Naive thymus-derived CD4-positive, alpha-beta T cell (primary cell): ENCODE data around the gene GAMT. TPM values are rescaled to one million over a fixed set of nuclear protein-coding genes. Genes with fewer than 3 reads are reported as not detected.
"Not testable (repeated sequence)": the region's sequence is repeated elsewhere in the genome, so short reads cannot be mapped to it uniquely, and the experiment has no call there.

Experiments used
- ATAC-seq: fragments of 150-1000 bp; cut with Tn5 transposase; 2 replicates; pipeline ENCODE4 v1.10.0; 2021; ENCODE audit warnings: mild to moderate bottlenecking, moderate library complexity
- CTCF ChIA-PET: fragments of 350-600 bp; sonication (Branson Sonifier 250); formaldehyde crosslinking; loops from one replicate; lab custom pipeline; 2021; ENCODE audit warnings: antibody characterized with exemption; lab: Charles Lee
- POLR2A ChIA-PET: fragments of 350-600 bp; sonication (Branson Sonifier 250); formaldehyde crosslinking; loops from one replicate; lab custom pipeline; 2021; ENCODE audit warnings: antibody characterized with exemption, inconsistent platforms; lab: Charles Lee
- DNase-seq, 9 donors: peaks; one replicate each; pipeline versions ENCODE4 v3.0.0 to v3.0.0-alpha.2; 2020 to 2022; ENCODE audit warnings: mixed read lengths in 1 of 9
- H3K27ac ChIP-seq: one replicate; pipeline ENCODE4 v1.7.0; 2013; ENCODE audit warnings: mild to moderate bottlenecking, low read depth, low read length, moderate library complexity
- H3K27me3 ChIP-seq, 2 donors: one replicate each; pipeline ENCODE4 v1.7.0; 2013; ENCODE audit warnings: low read length in 2 of 2, mild to moderate bottlenecking in 2 of 2, moderate library complexity in 2 of 2; ENCODE audit not compliant: control insufficient read depth in 2 of 2, insufficient read depth in 2 of 2
- H3K36me3 ChIP-seq, 3 experiments: 1 replicate in 2 of 3; 2 replicates in 1 of 3; pipeline ENCODE4 v1.7.0; 2013; ENCODE audit warnings: low read length in 3 of 3, mild to moderate bottlenecking in 3 of 3, moderate library complexity in 1 of 3; ENCODE audit not compliant: insufficient read depth in 3 of 3, control insufficient read depth in 2 of 3
- H3K4me1 ChIP-seq, 2 donors: one replicate each; pipeline ENCODE4 v1.7.0; 2013; ENCODE audit warnings: low read length in 2 of 2, mild to moderate bottlenecking in 2 of 2, moderate library complexity in 1 of 2; ENCODE audit not compliant: control insufficient read depth in 2 of 2, insufficient read depth in 2 of 2
- H3K4me3 ChIP-seq: 2 replicates; pipeline ENCODE4 v1.7.0; 2013; ENCODE audit warnings: mild to moderate bottlenecking, low read length
- H3K9me3 ChIP-seq, 3 experiments: 1 replicate in 2 of 3; 2 replicates in 1 of 3; pipeline ENCODE4 v1.7.0; 2013; ENCODE audit warnings: low read length in 3 of 3; ENCODE audit not compliant: control insufficient read depth in 2 of 3
- H3K27ac Mint-ChIP-seq, 9 donors: one replicate each; pipeline ENCODE4 v1.8.0; 2020 to 2022; ENCODE audit warnings: mixed read lengths in 9 of 9, mild to moderate bottlenecking in 8 of 9, moderate library complexity in 5 of 9, inconsistent platforms in 2 of 9
- H3K27me3 Mint-ChIP-seq, 5 donors: one replicate each; pipeline ENCODE4 v1.8.0; 2021 to 2022; ENCODE audit warnings: mixed read lengths in 5 of 5, mild to moderate bottlenecking in 1 of 5
- H3K36me3 Mint-ChIP-seq, 5 donors: one replicate each; pipeline ENCODE4 v1.8.0; 2020 to 2022; ENCODE audit warnings: mixed read lengths in 5 of 5, mild to moderate bottlenecking in 3 of 5, inconsistent platforms in 1 of 5
- H3K4me1 Mint-ChIP-seq, 7 donors: one replicate each; pipeline ENCODE4 v1.8.0; 2020 to 2022; ENCODE audit warnings: mixed read lengths in 7 of 7, mild to moderate bottlenecking in 3 of 7, inconsistent platforms in 1 of 7
- H3K4me3 Mint-ChIP-seq, 10 donors: one replicate each; pipeline ENCODE4 v1.8.0; 2020 to 2022; ENCODE audit warnings: mild to moderate bottlenecking in 10 of 10, mixed read lengths in 10 of 10, moderate library complexity in 6 of 10, inconsistent platforms in 2 of 10
- H3K9me3 Mint-ChIP-seq, 11 donors: one replicate each; pipeline ENCODE4 v1.8.0; 2020 to 2022; ENCODE audit warnings: mixed read lengths in 11 of 11, mild to moderate bottlenecking in 4 of 11, inconsistent platforms in 1 of 11, moderate library complexity in 1 of 11
- intact Hi-C, 2 donors: fragments of 100-400 bp; cut with micrococcal nuclease; formaldehyde crosslinking; loops; one replicate each; pipeline ENCODE4 v1.15.1; 2023
- polyA plus RNA-seq, 2 donors: library from polyadenylated mRNA; unstranded; fragments of 300-500 nt; fragmentation: Illumina TruSeq; gene quantifications; one replicate each; pipeline ENCODE4 v1.2.3, GENCODE V29; 2021
- total RNA-seq, 6 experiments: library from RNA in 5 of 6; stranded (reverse) in 5 of 6; gene quantifications; 1 replicate in 5 of 6; 2 replicates in 1 of 6; pipeline ENCODE4 v1.2.3 and lab custom pipeline; 2021 to 2026

The GAMT gene
- total and polyA plus RNA-seq, 7 experiments from 2014 or later, result 10.9 to 32.3 (median 22.8) TPM

DNA sequence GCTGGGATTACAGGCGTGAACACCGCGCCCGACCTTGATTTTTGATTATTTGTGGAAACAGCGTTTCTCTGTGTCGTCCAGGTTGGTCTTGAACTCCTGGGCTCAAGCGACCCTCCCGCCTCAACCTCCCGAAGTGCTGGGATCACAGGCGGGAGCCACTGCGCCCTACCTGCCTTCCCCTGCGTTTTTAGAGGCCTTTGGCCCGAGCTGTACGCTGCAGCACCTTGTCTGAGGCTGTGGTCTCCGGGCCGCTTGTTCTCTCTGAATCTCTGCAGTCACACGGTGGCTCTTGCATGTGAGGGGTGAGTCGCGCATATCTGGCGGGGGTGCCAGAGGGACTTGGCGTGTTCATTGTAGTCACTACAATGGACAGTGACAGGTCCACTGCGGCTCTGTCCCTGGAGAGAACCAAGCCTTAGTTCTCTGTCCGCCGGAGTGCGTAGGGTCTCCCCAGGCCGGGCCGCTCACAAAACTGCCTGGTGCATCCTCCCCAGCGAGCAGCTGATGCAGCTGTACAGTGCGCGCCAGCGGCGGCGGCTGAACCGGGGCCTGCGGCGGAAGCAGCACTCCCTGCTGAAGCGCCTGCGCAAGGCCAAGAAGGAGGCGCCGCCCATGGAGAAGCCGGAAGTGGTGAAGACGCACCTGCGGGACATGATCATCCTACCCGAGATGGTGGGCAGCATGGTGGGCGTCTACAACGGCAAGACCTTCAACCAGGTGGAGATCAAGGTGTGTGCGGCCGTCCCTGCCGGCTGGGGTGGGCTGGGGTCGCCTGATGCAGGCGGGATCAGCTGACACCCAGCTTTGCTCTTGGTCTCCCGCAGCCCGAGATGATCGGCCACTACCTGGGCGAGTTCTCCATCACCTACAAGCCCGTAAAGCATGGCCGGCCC lies 38.4 kb upstream of the GAMT start:
- intact Hi-C loops, result loop anchor here in 1 of 2 donors (2.0 to 10.0 kb wide), 2 partner anchors 39 to 75 kb away; partner anchors contain the start of genes ADAMTSL5 and C19orf25
- H3K27me3 ChIP-seq, H3K27me3 Mint-ChIP-seq, ATAC-seq, H3K9me3 ChIP-seq, CTCF ChIA-PET, H3K9me3 Mint-ChIP-seq: not testable (repeated sequence)
- Mint-ChIP-seq H3K4me3 (peak overlapping the region; percentile 82 to 98 (median 98)), H3K36me3 (peaks cover 0 to 28% (median 8%) of the 10 kb centered on the region in 5 donors), H3K4me1 (peaks cover 12 to 34% (median 18%) of the 10 kb centered on the region in 7 donors), H3K27ac (peak overlapping the region; percentile 82 to 100 (median 97))
- peaks cover 11% of the 10 kb centered on the region in 2 donors for H3K4me1 ChIP-seq
- H3K36me3 ChIP-seq, result peaks cover 14 to 47% (median 15%) of the 10 kb centered on the region in 3 experiments
- POLR2A ChIA-PET, result interaction anchor here (0.8 to 1.3 kb wide), 5 partner anchors 55 to 453 kb away, joined by 3 read pairs; partner anchors contain the start of gene FAM174C
- peak in 1 of 9 donors; percentile 8 for DNase-seq
- H3K4me3 ChIP-seq, result peak overlapping the region; percentile 82
- peak overlapping the region; percentile 92 for H3K27ac ChIP-seq

DNA sequence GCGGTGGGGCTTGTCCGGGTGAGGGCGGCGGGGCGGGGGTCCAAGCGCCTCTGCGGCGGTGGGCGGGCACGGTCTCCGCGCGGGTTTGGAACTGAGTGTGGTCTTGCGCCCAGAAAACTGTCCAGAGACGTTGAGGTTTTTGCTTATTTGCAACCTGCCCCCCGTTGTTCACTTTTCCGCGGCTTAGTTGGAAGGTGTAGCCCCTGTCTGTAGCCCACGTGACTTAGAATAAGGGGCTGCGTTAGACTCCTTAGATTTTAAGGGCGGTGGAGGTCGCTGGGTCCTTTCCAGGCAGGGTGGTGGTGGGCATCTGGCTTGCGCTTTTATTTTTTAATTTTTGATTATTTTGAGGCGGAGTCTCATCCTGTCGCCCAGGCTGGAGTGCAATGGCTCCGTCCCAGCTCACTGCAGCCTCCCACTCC lies 37.6 kb upstream of the GAMT start:
- no peaks in the 10 kb centered on the region for H3K27me3 ChIP-seq
- no peak for DNase-seq
- H3K9me3 ChIP-seq, result no peaks in the 10 kb centered on the region
- peaks cover 14 to 55% (median 17%) of the 10 kb centered on the region in 3 experiments for H3K36me3 ChIP-seq
- H3K4me1 ChIP-seq, result peaks cover 8 to 11% of the 10 kb centered on the region in 2 donors
- H3K4me3 ChIP-seq, result peak overlapping the region; percentile 82
- peaks cover 0 to 6% (median 0%) of the 10 kb centered on the region in 11 donors for H3K9me3 Mint-ChIP-seq
- H3K4me3 Mint-ChIP-seq, result peak overlapping the region; percentile 87 to 99 (median 98)
- no peaks in the 10 kb centered on the region for H3K27me3 Mint-ChIP-seq
- CTCF ChIA-PET, result no interaction called here
- peak overlapping the region; percentile 82 to 100 (median 97) for H3K27ac Mint-ChIP-seq
- intact Hi-C loops, result loop anchor here (1.0 to 2.0 kb wide), 10 partner anchors 32 to 166 kb away; partner anchors contain the start of genes C19orf25 (in 2 of the 2), DAZAP1 (in 2 of the 2), FAM174C (in 2 of the 2) and ADAMTSL5 (in 1 of the 2)
- H3K27ac ChIP-seq, result peak overlapping the region; percentile 92
- peaks cover 0 to 28% (median 8%) of the 10 kb centered on the region in 5 donors for H3K36me3 Mint-ChIP-seq
- POLR2A ChIA-PET, result interaction anchor here (0.8 to 1.3 kb wide), 4 partner anchors 54 to 452 kb away, joined by 3 read pairs; partner anchors contain the start of gene FAM174C
- H3K4me1 Mint-ChIP-seq, result peaks cover 9 to 34% (median 15%) of the 10 kb centered on the region in 7 donors
- no peak for ATAC-seq

DNA sequence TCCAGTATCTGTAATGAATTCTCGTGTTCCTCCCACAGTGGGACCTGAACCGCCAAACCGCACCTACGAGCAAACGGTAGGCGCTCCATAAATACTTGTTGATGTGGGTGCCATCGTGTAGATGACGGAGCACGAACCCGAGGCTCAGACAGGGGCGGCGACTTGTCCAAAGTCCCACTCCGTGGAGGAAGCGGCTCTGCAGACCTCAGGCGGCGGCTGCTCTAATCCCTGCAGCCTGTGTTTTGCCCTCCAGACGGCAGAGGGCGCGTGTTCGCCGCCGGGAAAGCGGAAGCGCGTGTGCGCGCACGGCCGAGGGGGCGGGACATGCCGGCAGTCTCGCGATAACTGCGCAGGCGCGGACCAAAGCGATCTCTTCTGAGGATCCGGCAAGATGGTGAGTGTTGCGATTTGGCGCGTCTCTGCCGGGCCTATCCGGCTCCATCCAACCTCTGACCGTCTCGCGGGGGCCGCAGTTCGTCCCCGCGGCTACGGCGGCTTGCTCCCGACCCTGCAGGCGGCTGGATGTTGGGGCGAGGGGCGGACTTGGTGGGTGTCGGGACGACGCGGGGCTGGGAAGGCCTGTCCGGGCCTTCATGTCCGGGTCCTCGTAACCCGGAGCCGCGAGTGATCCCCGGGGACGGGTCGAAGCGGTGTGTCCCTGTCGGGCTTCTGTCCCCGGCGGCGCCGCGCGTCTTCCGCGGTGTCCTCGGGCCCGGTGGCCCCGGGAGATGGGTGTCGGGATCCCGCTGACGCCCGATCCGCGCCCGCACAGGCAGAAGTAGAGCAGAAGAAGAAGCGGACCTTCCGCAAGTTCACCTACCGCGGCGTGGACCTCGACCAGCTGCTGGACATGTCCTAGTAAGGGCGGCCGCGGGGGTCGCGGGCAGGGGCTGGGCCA lies 36.9 kb upstream of the GAMT start, which contains the start of gene RPS15:
Gene RPS15 (plus strand): TSS at position 362 of the 898 bp plus-strand sequence. CDS start 30 bp downstream, at position 392.
- Histone ChIP-seq H3K4me3 (peak within 1 kb of the TSS; percentile 82), H3K27me3 (no peaks in the 10 kb centered on the region), H3K27ac (peak within 1 kb of the TSS; percentile 92), H3K4me1 (peaks cover 8 to 11% of the 10 kb centered on the region in 2 donors), H3K9me3 (no peaks in the 10 kb centered on the region), H3K36me3 (peaks cover 14 to 62% (median 18%) of the 10 kb centered on the region in 3 experiments)
- ATAC-seq (peak; percentile 97), DNase-seq (peak; percentile 92 to 98 (median 96))
- H3K4me3 Mint-ChIP-seq, result peak within 1 kb of the TSS; percentile 87 to 99 (median 98)
- CTCF ChIA-PET, result interaction anchor here (0.6 kb wide), 1 partner anchor 902 kb away, joined by 3 read pairs; no protein-coding TSS in a partner anchor
- H3K27me3 Mint-ChIP-seq, result no peaks in the 10 kb centered on the region
- POLR2A ChIA-PET, result interaction anchor here (0.6 to 1.6 kb wide), 3 partner anchors 17 to 169 kb away, joined by 5 to 6 read pairs (median 5); partner anchors contain the start of gene CIRBP
- H3K4me1 Mint-ChIP-seq, result peaks cover 9 to 34% (median 15%) of the 10 kb centered on the region in 7 donors
- intact Hi-C loops, result loop anchor here (1.0 to 2.0 kb wide), 10 partner anchors 31 to 167 kb away; partner anchors contain the start of genes C19orf25 (in 2 of the 2), DAZAP1 (in 2 of the 2), FAM174C (in 2 of the 2) and ADAMTSL5 (in 1 of the 2)
- peak within 1 kb of the TSS; percentile 96 to 100 (median 99) for H3K27ac Mint-ChIP-seq
- H3K36me3 Mint-ChIP-seq, result peaks cover 0 to 28% (median 8%) of the 10 kb centered on the region in 5 donors
- H3K9me3 Mint-ChIP-seq, result peaks cover 0 to 6% (median 0%) of the 10 kb centered on the region in 11 donors

DNA sequence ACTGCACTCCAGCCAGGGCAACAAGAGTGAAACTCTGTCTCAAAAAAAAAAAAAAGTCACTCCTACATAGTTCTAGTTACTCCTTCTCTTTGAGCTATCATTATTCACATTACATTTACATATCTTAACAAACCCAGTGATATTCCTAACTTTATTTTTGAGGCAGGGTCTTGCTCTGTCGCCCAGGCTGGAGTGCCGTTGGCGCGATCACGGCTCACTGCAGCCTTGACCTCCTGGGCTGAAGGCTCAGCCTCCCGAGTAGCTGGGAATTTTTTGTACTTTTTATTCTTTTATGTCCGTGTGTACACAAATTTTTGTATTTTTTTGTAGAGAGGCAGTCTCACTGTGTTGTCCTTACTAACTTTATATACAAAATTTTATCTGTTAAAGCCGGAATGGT lies 36.3 kb upstream of the GAMT start:
- POLR2A ChIA-PET, result interaction anchor here (0.6 to 1.6 kb wide), 5 partner anchors 17 to 927 kb away, joined by 3 to 6 read pairs (median 5); partner anchors contain the start of genes CIRBP and MBD3

DNA sequence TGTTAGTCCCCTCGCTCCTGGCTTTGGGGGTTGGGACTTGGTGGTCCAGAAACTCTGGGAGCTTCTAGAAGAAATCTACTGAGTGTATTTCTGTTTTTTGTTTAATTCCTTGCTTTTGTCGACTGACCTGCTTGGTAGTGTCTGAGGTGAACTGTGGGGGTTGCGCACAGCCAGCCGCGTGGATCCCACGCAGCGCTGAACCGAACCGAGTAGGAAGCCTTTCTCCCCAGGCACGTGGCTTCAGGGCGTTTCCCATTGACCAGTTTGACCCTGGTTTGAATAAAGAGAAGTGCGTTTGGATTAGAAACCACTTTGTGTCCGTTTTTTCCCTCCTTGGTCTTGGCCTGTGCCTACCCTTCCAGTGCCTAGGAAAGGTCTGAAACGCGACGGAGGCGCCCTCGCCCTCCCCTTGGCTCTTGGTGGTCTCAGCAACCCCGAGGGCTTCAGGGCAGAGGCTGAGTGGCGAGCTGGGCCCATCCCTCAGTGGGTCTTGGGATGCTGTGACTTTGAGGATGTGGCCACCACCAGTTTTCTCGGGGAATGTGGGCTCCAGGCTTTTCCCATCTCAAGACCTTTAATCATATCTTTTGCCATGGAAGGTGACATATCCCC lies 34.1 kb upstream of the GAMT start:
- Histone ChIP-seq H3K27ac (no peak overlapping the region), H3K4me1 (peaks cover 8 to 11% of the 10 kb centered on the region in 2 donors), H3K27me3 (no peaks in the 10 kb centered on the region), H3K4me3 (no peak overlapping the region), H3K9me3 (no peaks in the 10 kb centered on the region), H3K36me3 (peaks cover 0 to 62% (median 16%) of the 10 kb centered on the region in 3 experiments)
- DNase-seq (no peak), ATAC-seq (no peak)
- H3K4me1 Mint-ChIP-seq, result peaks cover 8 to 21% (median 14%) of the 10 kb centered on the region in 7 donors
- peaks cover 0 to 13% (median 4%) of the 10 kb centered on the region in 5 donors for H3K36me3 Mint-ChIP-seq
- H3K27me3 Mint-ChIP-seq, result no peaks in the 10 kb centered on the region
- peak overlapping the region in 1 of 9 donors; percentile 16 for H3K27ac Mint-ChIP-seq
- POLR2A ChIA-PET, result interaction anchor here (1.3 kb wide), 1 partner anchor 27 kb away, joined by 3 read pairs; no protein-coding TSS in a partner anchor
- H3K4me3 Mint-ChIP-seq, result no peak overlapping the region
- peaks cover 0 to 4% (median 0%) of the 10 kb centered on the region in 11 donors for H3K9me3 Mint-ChIP-seq
- intact Hi-C loops, result no loop called here
- CTCF ChIA-PET, result no interaction called here

More for the DNA sequence above, 36.3 kb upstream of the GAMT start:
- H3K9me3 ChIP-seq, result no peaks in the 10 kb centered on the region
- H3K9me3 Mint-ChIP-seq, result peaks cover 0 to 6% (median 0%) of the 10 kb centered on the region in 11 donors
- H3K4me3 ChIP-seq, result no peak overlapping the region
- H3K4me3 Mint-ChIP-seq, result peak overlapping the region in 7 of 10 donors; percentile 29 to 99 (median 96)
- H3K36me3 Mint-ChIP-seq, result peaks cover 0 to 26% (median 8%) of the 10 kb centered on the region in 5 donors
- intact Hi-C loops, result loop anchor here (1.0 to 2.0 kb wide), 10 partner anchors 30 to 168 kb away; partner anchors contain the start of genes C19orf25 (in 2 of the 2), DAZAP1 (in 2 of the 2), FAM174C (in 2 of the 2) and ADAMTSL5 (in 1 of the 2)
- no peak for DNase-seq
- peak overlapping the region; percentile 38 to 100 (median 97) for H3K27ac Mint-ChIP-seq
- H3K4me1 Mint-ChIP-seq, result peaks cover 9 to 34% (median 15%) of the 10 kb centered on the region in 7 donors
- H3K4me1 ChIP-seq, result peaks cover 8 to 11% of the 10 kb centered on the region in 2 donors
- CTCF ChIA-PET, result interaction anchor here (0.6 kb wide), 1 partner anchor 901 kb away, joined by 3 read pairs; no protein-coding TSS in a partner anchor
- H3K27me3 Mint-ChIP-seq, result no peaks in the 10 kb centered on the region
- peaks cover 14 to 69% (median 18%) of the 10 kb centered on the region in 3 experiments for H3K36me3 ChIP-seq
- no peak overlapping the region for H3K27ac ChIP-seq
- no peak for ATAC-seq
- H3K27me3 ChIP-seq, result no peaks in the 10 kb centered on the region
